DLD1 (cell line): ENCODE data around the gene MARCHF5.
"Not testable (repeated sequence)": the region's sequence is repeated elsewhere in the genome, so short reads cannot be mapped to it uniquely, and the experiment has no call there.

Source experiments
- in situ Hi-C: cut with HindIII; loops from 2 replicates; pipeline ENCODE4 v1.10.0; 2017; ENCODE audit warnings: low sequenced_read_pairs

MARCHF5 gene

DNA sequence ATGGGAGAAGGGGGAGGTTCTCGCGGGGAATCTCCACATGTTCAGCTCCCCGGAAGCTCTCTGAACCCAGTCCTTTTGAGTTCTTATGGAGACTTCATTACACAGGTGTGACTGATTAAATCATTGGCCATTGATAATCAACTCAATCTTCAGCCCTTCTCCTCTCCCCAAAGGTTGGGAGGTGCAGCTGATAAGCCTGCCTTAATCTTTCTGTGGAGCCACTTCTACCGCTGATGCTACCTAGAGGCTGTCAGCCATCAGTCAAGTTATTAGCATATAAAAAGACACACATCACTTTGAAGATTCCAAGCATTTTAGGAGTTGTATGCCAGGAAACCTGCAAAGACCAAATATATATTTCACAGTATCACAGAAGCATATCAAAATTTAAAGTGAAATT is 91.7 kb downstream of the MARCHF5 start:
- in situ Hi-C loops, result no loop called here

DNA sequence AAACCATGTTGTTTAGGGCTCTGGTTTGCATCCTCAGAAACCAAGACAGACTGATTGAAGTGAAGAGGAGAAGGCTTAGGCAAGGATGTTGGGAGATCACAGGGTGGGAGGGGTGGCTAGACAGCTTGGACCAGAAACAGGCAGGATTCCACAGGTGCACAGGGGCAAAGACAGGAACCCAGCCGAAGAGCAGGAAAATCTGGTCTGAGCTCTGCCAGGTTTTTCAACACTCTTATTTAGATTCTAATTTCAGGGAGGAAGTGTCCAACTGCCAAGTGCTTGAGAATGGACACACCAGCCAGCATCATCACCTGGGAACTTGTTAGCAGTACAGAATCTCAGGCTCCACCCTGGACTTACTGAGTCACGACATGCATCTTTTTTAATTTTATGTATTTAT is 93.8 kb downstream of the MARCHF5 start:
- in situ Hi-C loops, result no loop called here

GRCh38 chr10:92385831-92386230 is 94.9 kb downstream of the MARCHF5 start:
- in situ Hi-C loops, result no loop called here

- in situ Hi-C loops, result no loop called here
Measured at GRCh38 chr10:92387289-92387940, 96.4 kb downstream of the MARCHF5 start.

DNA sequence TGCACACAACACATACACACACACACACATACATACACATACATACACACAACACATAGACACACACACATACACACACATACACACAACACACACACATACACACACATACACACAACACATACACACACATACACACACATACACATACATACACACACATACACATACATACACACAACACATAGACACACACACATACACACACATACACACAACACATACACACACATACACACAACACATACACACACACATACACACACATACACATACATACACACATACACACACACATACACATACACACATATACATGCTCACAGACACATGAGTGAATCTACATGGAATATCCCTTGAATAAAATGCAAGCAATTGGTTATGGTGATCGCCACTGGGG is 102.2 kb downstream of the MARCHF5 start:
- in situ Hi-C loops, result not testable (repeated sequence)

GRCh38 chr10:92395271-92395670 is 104.3 kb downstream of the MARCHF5 start:
- in situ Hi-C loops, result no loop called here

DNA sequence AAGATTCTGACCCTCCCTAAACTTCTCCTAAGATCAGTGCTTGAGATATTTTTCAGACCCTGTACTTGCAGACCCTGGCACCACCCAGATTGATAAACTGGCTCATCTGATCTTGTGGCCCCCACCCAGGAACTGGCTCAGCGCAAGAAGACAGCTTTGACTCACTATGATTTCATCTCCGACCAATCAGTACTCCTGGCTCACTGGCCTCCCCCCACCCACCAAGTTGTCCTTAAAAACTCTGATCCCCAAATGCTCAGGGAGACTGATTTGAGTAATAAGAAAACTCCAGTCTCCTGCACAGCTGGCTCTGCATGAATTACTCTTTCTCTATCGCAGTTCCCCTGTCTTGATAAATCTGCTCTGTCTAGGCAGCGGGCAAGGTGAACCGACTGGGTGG is 111.3 kb downstream of the MARCHF5 start:
- in situ Hi-C loops, result not testable (repeated sequence)
